OCI-LY3 (cell line): Measurements from ENCODE around the gene PHF13.

ENCODE experiments used
- H2AFZ ChIP-seq: fragments of 200-600, 300-600 bp; shearing (Covaris generic); 2 replicates; pipeline ENCODE4 v1.6.0; 2014; ENCODE audit warnings: antibody characterized with exemption, low read depth, low read length
- H3K27ac ChIP-seq: fragments of 200-600, 300-600 bp; sonication (generic); 2 replicates; pipeline ENCODE4 v1.5.1; 2014; ENCODE audit warnings: mild to moderate bottlenecking, low read length, moderate library complexity, mixed read lengths
- H3K27me3 ChIP-seq: fragments of 200-600, 300-600 bp; sonication (generic); 2 replicates; pipeline ENCODE4 v1.6.1; 2014; ENCODE audit warnings: low read depth, low read length, mixed read lengths
- H3K36me3 ChIP-seq: fragments of 200-600, 300-600 bp; sonication (generic); replicated peaks from 2 replicates; pipeline ENCODE3; 2014; ENCODE audit warnings: low read depth, low read length, mixed read lengths
- H3K4me1 ChIP-seq: fragments of 300-600, 200-600 bp; sonication (generic); 2 replicates; pipeline ENCODE4 v1.6.1; 2014; ENCODE audit warnings: low read length, mixed read lengths
- H3K4me2 ChIP-seq: fragments of 200-600, 300-600 bp; sonication (generic); 2 replicates; pipeline ENCODE4 v1.6.1; 2014; ENCODE audit warnings: low read length, mixed read lengths
- H3K4me3 ChIP-seq: fragments of 300-600, 200-600 bp; sonication (generic); 2 replicates; pipeline ENCODE4 v1.5.1; 2014; ENCODE audit warnings: antibody characterized with exemption, mild to moderate bottlenecking, low read length, moderate library complexity
- H3K79me2 ChIP-seq: fragments of 300-600, 200-600 bp; shearing (Covaris generic); 2 replicates; pipeline ENCODE4 v1.6.1; 2014; ENCODE audit warnings: mild to moderate bottlenecking, low read length, mixed read lengths
- H3K9ac ChIP-seq: fragments of 300-600, 200-600 bp; shearing (Covaris generic); 2 replicates; pipeline ENCODE4 v1.6.0; 2014; ENCODE audit warnings: mild to moderate bottlenecking, low read length, moderate library complexity
- H3K9me3 ChIP-seq: fragments of 200-600, 300-600 bp; shearing (Covaris generic); 2 replicates; pipeline ENCODE4 v1.6.1; 2014; ENCODE audit warnings: low read length, mixed read lengths; ENCODE audit not compliant: insufficient read depth
- H4K20me1 ChIP-seq: fragments of 200-600, 300-600 bp; sonication (generic); 2 replicates; pipeline ENCODE4 v1.6.1; 2016; ENCODE audit warnings: low read length, mixed read lengths; ENCODE audit not compliant: insufficient read depth
- EZH2phosphoT487 ChIP-seq: fragments of 200-600 bp; shearing (Covaris generic); IDR thresholded peaks from 2 replicates; pipeline ENCODE4 v1.6.1; 2018; ENCODE audit warnings: antibody characterized with exemption, mixed run types, low read depth
- TF ChIP-seq, protein P1 (sequence below): fragments of 200-600, 300-600 bp; sonication (generic); IDR thresholded peaks from 2 replicates; pipeline ENCODE4 v1.5.1; 2014; ENCODE audit warnings: antibody characterized with exemption, low read length, low read depth

The PHF13 gene

DNA sequence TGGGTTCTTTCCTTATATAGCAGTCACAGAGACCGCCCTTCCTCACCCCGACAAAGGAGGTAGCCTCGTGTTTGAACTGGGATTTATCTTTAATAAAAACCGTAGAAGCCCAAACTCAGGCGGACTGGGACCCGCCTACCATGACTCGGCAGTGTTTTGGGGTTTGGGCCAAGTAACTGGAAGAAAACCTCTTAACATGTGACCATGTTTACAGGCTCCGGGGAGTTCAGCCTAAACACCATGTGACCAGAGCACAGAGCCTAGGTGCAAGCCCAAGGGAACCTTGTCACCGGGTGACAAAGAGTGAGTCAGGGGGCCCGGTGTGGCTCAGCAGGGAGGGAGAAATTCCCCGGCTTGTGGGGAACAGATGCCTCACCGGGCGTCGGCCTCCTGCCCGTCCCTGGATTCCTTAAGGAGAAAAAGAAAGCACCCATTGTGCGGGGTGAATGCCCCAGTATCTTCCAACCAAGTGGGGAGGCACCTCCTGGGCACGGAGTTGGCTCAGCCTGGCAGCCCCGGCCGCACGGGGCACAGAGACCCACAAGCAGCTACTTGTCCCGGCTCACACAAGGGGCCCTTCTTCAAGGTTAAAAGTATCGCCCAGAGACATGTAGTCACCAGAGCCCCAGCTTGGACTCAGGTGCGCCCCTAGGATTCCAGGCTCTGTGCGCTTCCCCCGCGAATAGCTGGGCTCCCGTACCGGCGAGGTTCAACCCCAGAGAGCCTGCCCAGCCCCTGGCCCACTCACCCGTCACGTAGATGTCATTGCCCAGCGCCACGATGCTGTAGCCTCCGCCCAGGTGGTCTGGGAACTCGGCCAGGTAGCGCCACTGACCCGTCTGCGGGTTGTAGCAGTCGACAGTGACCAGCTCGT, 12.2 kb upstream of the PHF13 start:
- peaks cover 59% of the 10 kb centered on the region for H3K79me2 ChIP-seq
- H3K4me3 ChIP-seq: peak overlapping the region; percentile 90
- H3K27me3 ChIP-seq: no peaks in the 10 kb centered on the region
- H4K20me1 ChIP-seq: peaks cover 30% of the 10 kb centered on the region
- no peak for TF ChIP-seq EZH2phosphoT487
- TF ChIP-seq, protein P1, sequence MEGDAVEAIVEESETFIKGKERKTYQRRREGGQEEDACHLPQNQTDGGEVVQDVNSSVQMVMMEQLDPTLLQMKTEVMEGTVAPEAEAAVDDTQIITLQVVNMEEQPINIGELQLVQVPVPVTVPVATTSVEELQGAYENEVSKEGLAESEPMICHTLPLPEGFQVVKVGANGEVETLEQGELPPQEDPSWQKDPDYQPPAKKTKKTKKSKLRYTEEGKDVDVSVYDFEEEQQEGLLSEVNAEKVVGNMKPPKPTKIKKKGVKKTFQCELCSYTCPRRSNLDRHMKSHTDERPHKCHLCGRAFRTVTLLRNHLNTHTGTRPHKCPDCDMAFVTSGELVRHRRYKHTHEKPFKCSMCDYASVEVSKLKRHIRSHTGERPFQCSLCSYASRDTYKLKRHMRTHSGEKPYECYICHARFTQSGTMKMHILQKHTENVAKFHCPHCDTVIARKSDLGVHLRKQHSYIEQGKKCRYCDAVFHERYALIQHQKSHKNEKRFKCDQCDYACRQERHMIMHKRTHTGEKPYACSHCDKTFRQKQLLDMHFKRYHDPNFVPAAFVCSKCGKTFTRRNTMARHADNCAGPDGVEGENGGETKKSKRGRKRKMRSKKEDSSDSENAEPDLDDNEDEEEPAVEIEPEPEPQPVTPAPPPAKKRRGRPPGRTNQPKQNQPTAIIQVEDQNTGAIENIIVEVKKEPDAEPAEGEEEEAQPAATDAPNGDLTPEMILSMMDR: no peak
- no peak overlapping the region for H2AFZ ChIP-seq
- H3K9me3 ChIP-seq: no peaks in the 10 kb centered on the region
- peak overlapping the region; percentile 99 for H3K4me2 ChIP-seq
- H3K4me1 ChIP-seq: peaks cover 25% of the 10 kb centered on the region
- peak overlapping the region; percentile 61 for H3K27ac ChIP-seq
- peaks cover 17% of the 10 kb centered on the region for H3K36me3 ChIP-seq
- H3K9ac ChIP-seq: peak overlapping the region; percentile 73

GRCh38 chr1:6601923-6602668, 11.4 kb upstream of the PHF13 start:
- no peaks in the 10 kb centered on the region for H3K9me3 ChIP-seq
- H3K4me1 ChIP-seq: peaks cover 25% of the 10 kb centered on the region
- peaks cover 15% of the 10 kb centered on the region for H3K36me3 ChIP-seq
- peaks cover 51% of the 10 kb centered on the region for H3K79me2 ChIP-seq
- peak overlapping the region; percentile 25; the same call in 1 of the 2 replicates for H2AFZ ChIP-seq
- peak overlapping the region; percentile 73 for H3K9ac ChIP-seq
- H3K4me2 ChIP-seq: peak overlapping the region; percentile 99
- H3K27me3 ChIP-seq: no peaks in the 10 kb centered on the region
- no peak for TF ChIP-seq EZH2phosphoT487
- TF ChIP-seq, protein P1: no peak
- peak overlapping the region; percentile 61 for H3K27ac ChIP-seq
- peak overlapping the region; percentile 90 for H3K4me3 ChIP-seq
- peaks cover 24% of the 10 kb centered on the region for H4K20me1 ChIP-seq

GRCh38 chr1:6602669-6603237, 10.8 kb upstream of the PHF13 start, which contains the start of gene KLHL21:
Gene KLHL21, minus strand, starts transcription at chr1:6602869. Its CDS starts 52 bp downstream, at chr1:6602817.
- H3K27ac ChIP-seq: peak within 1 kb of the TSS; percentile 98
- peaks cover 23% of the 10 kb centered on the region for H4K20me1 ChIP-seq
- H3K4me2 ChIP-seq: peak within 1 kb of the TSS; percentile 99
- peaks cover 25% of the 10 kb centered on the region for H3K4me1 ChIP-seq
- H3K36me3 ChIP-seq: peaks cover 9% of the 10 kb centered on the region
- H2AFZ ChIP-seq: peak within 1 kb of the TSS; percentile 91
- peak within 1 kb of the TSS; percentile 90 for H3K4me3 ChIP-seq
- no peaks in the 10 kb centered on the region for H3K27me3 ChIP-seq
- peak within 1 kb of the TSS; percentile 89 for H3K9ac ChIP-seq
- peaks cover 44% of the 10 kb centered on the region for H3K79me2 ChIP-seq
- no peaks in the 10 kb centered on the region for H3K9me3 ChIP-seq
- TF ChIP-seq, protein P1: no peak
- no peak for TF ChIP-seq EZH2phosphoT487
